Measurements from ENCODE around the gene DSG3.
A peak's percentile ranks its signal among the peaks of the same experiment; 100 is the strongest.
"Not testable (repeated sequence)": the region's sequence is repeated elsewhere in the genome, so short reads cannot be mapped to it uniquely, and the experiment has no call there.

The DSG3 gene

DNA sequence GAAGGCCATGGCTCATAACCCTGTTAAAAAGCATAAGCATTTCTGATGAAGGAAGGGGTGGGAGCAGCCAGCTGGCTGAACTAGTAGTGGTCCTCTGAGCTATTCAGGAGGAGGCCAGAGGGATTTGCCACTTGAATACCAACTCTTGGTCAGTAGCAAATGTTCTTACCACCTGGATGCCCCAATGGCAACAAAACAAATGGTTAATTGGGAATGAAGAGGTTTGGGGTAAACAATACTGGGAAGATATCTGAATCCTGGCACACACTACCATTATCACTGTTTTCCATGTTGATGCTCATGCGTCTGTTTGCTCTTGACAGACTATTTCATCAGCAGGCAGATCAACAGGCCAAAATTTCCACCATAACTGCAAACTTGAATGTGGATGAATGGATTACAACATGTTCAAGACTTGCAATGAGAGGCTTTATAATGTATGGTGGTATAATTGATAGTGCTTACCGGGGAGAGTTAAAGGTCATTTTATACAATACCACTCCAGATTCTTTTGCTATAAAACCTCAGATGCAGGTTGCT lies 47.2 kb downstream of the DSG3 start:
- DNase-seq = not testable (repeated sequence)

DNA sequence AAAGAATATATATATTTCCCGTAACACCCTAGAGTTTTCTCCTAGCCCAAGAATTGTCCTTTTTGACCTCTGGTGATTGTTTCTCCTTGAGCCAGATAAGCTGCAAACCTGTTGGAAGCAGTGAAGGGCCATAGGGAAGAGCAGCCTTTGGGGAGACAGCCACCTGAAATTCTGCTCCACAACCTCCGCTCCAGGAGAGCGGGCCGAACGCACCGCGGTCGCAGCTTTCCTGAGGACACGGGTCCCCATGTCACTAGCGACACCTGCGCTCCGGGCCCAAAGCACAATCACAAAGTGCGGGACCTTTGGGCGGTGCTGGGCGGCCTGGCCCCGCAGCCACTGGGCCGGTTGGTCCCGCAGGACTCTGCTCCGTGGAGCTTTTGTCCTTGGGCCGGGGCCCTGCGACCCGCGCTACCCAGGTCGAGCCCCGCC lies 49.9 kb downstream of the DSG3 start:
- no peak for DNase-seq

DNA sequence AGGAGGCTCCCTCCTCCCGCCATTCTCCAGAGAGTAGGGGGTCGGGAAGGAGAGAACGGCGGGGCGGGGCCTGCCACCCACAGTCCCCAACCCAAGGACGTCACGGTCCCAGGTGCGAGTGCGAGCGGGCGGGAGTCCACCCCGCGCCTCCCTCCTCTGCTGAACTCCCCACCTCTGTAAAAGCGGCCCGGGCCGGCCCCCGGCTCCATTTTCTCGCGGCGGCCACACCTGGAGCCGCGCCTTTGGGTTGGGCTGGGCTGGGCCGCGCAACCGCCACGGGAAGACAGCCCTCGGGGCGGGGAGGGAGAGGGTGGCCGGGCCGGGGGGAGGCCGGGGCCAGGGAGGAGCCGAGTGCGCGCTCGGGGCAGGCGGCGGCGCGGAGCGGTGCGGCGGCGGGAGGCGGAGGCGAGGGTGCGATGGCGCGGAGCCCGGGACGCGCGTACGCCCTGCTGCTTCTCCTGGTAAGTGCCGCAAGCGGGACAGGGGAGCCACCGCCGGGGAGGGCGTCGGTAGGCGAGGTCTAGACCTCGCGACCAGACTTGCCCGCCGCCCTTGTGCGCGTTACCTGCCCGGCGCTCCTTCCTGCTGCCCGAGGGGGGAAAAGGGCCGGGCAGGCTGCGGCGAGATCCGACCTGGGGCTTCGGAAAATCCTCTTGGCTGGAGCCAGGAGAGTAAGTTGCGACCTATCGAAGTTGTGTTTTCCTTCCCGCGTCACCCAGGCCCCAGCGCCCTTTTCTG lies 50.5 kb downstream of the DSG3 start, which contains the start of gene DSG2:
TSS of gene DSG2 (plus strand) at position 342 of the 738 bp plus-strand sequence. CDS start at position 417, 75 bp downstream.
- peak; percentile 39 for DNase-seq

DNA sequence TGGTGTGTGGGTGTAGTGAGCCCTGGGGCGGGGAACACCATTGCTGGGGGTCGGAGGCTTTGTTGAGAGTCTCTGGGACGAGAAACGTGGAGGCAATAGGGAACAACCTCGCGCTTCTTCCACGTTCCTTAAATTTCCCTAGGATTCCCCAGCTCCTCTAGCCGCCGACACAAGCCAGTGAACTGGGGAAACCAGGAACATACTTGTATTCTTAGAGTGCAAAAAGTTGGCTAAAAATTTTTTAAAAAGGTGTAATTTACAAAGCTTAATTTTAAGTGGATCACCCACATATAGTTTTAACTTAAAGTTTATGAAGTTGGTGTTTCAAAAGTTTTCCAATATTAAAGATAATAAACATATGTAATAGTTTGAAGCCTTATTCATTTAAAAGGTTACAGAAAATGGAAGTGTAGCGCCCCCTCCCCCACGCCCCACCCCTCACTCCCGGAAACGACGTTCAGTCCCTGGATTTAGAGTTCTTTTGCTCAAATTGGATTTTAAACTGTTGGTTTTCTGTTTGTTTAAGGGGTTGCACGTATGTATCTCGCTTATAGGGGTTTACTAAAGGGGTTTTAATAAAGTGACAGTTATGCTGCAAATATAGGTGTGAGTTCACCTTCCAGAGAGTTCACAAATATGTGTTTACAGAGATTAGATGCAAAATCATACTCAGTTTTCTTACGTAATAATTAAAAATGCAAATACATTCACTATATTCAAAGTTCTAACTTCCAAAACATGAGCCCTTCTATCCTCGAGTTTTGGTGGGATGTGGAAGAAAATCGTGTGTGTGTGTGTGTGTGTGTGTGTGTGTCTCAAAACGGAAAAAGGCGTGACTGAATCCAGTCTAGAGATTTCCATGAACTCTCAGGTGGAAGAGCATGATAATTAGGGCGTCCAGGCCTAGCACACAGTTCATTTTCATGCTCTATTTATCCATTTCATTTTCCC lies 51.3 kb downstream of the DSG3 start:
- no peak for DNase-seq

DNA sequence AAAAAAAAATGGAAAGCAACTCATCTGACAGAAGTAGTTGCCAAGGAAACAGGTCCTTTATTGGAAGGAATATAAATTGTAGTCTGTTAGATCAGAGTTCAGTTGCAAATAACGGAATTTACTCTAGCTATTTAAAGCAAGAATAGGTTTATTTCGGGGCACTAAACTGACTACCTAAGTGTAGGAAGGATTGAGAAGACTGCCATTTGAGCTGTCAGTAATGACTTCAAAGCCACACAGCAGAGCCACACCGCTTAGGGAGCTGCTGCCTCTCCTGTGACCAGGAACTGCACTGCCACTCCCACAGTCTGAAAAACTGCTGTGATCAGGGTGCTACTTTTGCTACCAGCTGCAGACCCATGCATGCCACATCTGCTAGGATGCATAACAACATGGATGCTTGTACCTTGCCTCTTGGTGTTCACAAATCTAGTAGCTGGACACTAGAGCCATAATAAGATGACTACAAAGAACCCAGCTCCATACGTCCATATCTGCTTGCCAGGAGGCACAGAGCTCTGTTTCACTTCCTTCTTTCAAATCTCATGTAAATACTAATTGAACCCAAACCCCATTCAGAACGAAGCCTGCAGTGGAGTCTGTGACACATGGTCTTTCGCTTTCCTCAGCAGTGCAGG lies 52.6 kb downstream of the DSG3 start:
- DNase-seq = no peak

DNA sequence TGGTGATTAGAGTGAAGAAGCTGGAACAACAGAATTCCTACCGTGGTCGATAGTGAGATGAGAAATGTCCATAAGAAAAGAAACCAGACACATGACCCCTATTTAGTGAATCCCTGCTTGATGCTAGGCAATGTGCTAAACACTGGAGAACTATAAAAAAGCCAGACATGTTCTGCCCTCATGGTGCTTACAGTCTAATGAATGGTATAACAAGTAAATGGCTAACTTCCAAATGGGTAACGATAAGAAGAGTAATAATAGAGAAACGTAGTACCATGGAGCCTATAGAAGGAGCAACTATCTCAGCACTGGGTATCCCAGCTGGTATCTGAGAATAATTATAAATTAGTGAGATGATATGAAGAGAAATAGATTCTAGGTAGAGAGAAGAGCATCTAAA lies 55.5 kb downstream of the DSG3 start:
- DNase-seq = no peak

DNA sequence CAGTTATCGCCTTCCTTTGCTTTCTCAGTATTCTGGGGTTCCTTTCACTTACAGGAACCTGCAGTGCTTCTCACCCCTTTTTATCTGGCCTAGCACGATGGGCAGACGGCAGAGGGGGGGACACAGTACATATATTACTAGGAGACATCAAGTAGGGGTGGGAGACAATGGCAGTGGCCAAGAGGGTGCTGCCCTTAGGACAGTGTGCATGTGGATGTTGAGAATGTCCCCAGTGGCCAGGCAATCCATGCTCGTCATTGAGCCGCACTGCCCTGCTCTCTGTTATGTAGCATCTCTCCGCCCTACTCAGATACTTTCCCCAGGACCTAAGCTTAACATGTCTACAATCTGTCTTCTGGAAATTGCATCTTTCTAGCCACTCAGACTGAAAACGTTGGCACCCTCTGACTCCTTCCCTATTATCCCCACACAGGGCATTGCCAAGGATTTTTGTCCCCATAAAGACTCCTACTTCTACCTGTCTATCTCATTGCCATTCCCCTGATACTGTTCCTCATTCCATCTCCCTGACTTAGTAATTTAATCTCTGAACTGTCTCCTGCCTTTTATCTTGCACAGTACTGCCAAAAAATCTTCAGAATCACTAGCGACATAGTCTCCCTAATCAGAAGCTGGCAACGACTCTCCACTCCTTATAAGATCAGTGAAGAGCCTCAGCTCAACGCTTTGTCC lies 57.1 kb downstream of the DSG3 start:
- DNase-seq = no peak

DNA sequence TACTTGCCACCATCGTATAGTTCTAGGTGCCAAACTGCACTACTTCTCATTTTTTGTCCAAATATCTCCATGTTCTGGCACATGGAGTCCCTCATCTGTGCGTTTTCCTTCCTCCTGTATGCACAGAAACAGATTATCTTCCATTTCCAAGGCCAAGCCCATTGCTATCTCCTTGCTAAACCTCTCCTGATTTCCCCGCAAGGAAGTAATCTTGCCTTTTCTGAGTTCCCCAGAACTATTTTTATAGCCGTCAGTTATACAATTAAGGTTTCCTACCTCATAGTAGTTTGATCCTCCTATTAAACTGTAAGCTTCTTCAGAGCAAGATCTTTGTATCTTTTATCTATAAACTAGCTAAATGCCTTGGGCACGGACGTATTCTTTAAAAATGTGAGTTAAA lies 57.6 kb downstream of the DSG3 start:
- no peak for DNase-seq

DNA sequence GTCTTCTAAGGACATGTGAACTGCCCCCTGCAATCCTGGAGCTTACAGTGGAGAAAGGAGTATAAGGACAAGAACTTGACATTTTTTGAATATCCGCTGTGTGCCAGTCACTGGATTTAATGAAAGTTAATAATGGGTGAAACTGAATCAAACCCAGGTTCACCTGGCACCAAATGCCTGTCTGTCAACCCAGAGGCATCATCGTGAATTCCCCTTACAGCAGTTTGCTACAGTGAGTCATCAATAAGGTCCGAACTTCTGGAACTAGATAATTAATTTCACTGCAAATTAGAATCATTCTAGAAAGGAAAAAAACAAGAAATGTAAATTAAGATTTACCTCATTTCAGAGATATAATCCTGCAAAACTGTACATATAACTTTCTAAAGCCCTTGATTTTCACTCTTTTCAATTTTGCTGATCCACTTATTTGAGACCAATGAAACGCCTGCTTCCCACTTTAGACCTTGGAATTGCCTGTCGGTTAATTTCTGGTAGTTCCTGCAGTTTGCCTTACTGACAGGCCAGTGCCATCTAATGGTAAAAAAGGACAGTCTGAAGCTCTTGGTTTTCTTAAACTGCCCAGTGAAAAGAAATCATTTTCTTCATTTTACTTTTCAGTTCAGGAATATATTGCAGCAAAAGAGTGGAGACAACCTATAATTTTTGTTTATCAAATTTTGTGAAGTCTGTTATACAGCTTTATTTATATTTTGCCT lies 58.6 kb downstream of the DSG3 start:
- DNase-seq = no peak

DNA sequence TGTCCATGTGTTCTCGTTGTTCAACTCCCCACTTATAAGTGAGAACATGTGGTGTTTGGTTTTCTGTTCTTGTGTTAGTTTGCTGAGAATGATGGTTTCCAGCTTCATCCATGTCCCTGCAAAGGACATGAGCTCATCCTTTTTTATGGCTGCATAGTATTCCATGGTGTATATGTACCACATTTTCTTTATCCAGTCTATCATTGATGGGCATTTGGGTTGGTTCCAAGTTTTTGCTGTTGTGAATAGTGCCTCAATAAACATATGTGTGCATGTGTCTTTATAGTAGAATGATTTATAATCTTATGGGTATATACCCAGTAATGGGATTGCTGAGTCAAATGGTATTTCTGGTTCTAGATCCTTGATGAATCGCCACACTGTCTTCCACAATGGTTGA lies 59.6 kb downstream of the DSG3 start:
- not testable (repeated sequence) for DNase-seq

DNA sequence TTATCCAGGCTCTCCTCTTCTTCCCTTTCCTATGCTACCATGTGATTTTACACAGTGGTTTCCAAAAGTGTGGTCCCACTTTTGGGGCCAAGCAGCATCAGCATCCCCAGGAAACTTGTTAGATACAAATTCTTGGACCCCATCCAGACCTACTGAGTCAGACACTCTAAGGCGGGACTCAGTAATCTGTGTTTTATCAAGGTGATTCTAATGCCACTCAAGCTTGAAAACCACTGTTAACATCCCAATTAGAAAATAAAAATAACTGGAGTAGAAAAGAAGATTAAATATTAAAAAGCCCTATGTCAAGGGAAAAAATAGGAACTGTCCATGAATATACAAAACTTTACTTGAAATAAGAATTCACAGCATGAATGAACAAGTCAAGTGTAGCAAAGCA lies 61.2 kb downstream of the DSG3 start:
- DNase-seq = no peak

DNA sequence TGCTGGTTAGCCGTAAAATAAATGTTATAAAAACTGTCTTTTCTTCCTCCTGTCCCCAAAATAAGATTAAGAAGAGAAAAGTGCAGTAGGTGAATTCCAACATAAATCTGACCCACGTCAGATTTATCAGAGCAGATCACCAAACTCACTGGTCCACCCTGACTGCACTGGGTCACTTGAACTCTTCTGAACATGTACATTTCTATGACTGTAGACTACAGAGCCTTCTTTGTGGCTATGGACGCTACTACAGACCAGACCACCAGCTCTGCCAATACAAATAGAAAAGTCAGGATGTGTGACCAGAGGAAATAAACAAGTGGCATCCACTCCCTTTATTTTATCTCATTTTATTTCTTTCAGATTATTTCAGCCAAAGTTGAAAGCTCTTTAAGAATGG lies 62.0 kb downstream of the DSG3 start:
- no peak for DNase-seq

DNA sequence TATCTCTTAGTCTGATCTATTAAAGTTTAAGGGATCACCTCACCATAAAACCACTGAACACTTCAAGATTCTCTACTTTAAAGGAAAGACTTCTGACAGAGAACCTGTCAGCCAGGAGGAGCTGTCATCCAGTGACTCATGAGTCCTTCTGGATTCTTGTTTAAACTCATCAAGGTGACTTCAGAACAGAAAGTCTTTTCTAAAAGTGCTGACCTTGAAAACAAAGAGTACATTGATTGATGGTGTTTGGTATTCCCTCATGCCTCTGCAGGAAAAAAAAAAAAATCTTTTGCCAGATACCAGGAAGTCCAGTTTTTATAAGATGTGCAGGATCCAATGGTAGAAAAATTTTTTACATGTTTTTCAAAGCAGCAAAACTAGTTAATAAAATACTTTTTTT lies 62.8 kb downstream of the DSG3 start:
- no peak for DNase-seq

DNA sequence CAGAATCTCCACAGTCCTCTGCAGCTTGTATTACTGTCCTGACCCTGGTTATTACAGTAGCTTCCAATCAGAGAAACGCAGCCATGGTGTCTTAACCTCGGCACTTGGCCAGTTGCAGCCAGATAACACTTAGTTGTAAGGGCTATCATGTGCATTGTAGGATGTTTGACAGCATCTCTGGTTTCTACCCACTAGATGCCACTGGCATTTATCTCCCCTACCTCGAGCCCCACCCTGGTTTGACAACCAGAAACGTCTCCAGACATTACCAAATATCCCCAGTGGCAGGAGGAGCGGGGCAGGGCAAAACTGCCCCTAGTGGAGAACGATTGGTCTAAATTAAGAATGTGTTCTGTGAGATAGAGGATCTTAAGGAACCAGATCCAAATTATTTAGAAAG lies 63.6 kb downstream of the DSG3 start:
- DNase-seq = no peak

DNA sequence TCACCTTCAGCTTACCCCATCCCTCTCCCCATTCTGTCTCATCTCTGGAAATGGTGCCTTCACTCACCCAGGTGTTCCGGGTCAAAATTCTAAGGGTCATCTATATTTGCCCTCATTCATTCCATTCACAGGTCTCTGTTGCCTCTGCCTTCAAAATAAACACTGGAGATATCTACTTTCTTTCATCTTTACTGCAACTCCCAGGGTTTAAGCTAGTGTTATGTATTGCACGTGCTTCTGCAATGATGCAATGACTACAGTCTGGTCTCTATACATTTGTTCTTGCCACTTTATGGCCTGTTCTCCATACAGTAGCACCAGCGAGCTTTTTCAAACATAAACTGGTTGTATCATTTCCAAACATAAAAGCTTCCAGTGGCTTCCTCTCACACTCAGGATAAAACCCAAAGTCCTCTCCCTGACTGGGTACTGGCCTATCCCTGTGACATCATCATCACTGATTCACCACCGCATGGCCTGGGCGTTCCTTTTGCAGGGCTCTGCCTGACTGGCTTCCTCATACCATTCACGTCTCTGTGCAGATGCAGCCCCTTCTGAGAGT lies 64.7 kb downstream of the DSG3 start:
- no peak for DNase-seq

DNA sequence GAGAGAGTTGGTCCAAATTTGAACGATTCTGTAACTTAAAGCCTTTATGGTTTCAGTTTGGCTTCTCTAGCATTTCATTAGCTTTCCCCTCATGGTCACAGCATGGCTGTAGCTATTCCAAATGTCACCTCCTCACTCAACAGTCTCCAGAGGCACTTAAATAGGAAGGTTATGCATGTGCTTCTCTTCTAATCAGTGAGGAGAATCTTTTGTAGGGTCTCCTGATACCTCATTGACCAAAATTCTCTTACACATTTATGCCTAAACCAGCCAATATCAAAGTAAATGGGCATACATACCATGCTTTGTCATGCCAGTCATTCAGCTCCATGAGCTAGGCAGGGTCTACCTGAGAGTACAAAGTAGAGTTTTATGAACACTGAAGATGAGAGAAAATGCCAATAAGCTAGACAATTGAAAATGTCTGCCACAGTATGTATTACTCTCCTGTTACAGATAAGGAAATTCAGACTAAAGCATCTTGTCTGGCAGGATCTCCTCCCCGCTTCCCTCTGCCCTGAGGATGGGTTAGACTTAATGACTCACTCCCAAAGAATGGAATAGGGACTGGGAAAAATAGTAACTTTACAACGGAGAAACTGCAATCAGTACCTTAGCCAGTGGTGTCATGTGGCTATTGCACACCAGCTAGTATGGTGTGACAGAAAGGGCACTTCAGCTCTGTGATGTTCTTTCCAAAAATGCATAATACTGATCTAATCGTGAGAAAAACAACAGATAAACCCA lies 65.8 kb downstream of the DSG3 start:
- DNase-seq = no peak

DNA sequence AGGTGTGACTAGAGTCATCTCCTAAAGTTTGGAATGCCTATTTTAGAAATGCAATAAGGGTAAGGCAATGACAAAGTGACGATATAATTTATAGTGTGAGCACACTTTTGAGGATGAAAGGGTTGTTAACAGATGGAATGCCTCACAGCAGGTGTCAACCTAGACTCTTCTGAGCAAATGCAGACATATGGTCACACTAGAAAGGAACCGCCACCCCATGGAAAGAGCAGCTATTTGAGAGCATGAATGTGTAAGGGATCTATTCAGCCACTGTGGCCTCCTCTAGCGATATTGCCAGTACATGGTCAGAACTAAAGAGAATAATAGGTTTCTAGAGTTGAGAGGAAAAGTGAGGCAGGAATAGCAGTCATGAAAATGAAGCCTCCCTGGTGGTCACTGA lies 68.9 kb downstream of the DSG3 start:
- no peak for DNase-seq

DNA sequence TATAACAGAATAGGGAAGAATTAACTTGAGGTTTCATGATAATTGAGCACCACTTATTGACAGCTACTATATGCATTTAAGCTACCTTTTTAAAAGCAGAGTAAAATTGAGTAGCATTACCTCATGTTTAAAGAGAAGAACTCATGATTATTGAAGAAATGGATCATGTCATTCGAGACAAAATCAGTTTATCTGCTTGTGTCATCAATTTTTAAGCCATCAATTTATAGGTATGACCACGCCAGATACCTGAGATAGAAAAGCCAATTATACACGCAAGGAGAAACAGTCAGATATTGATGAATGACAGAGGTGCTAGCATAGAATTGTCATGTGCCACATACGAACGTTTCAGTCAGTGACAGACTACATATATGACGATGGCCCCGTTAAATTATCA lies 78.8 kb downstream of the DSG3 start:
- no peak for DNase-seq

Data from NCI-H1105 (cell line).